Measurements from ENCODE around the gene CYBA.

GRCh38 chr16:88618182-88618955 is 32.5 kb downstream of the CYBA start:
- no peak for TF ChIP-seq CTCF (conservative IDR thresholded peaks at IDR 0.05; ENCODE audit: low read depth, low read length)
- no peak for TF ChIP-seq SMC3 (IDR thresholded peaks at IDR 0.05; ENCODE audit: low read depth, low read length)
- no peak for TF ChIP-seq RAD21 (IDR thresholded peaks at IDR 0.05; ENCODE audit: low read length)
- TF ChIP-seq POLR2A (IDR thresholded peaks at IDR 0.05; ENCODE audit: low read depth, low read length), result no peak
- no peak for TF ChIP-seq USF2 (IDR thresholded peaks at IDR 0.05; ENCODE audit: low read depth, low read length)

Measured in IMR-90 (cell line).